H54 (cell line): ENCODE results near the gene KPNB1.

Source experiments
- DNase-seq: peaks from one replicate; pipeline ENCODE4 v3.0.0; 2011; ENCODE audit warnings: low spot score, mixed read lengths; ENCODE audit not compliant: insufficient read length
- FAIRE-seq: peaks from 3 replicates; lab custom pipeline; 2011; peaks lifted over from hg19 to GRCh38; lab: Jason Lieb, UNC
- POLR2A ChIP-seq: IDR thresholded peaks from 2 replicates; pipeline ENCODE4 v1.6.1; 2011; ENCODE audit warnings: low read depth, mild to moderate bottlenecking, low read length

The KPNB1 gene

DNA sequence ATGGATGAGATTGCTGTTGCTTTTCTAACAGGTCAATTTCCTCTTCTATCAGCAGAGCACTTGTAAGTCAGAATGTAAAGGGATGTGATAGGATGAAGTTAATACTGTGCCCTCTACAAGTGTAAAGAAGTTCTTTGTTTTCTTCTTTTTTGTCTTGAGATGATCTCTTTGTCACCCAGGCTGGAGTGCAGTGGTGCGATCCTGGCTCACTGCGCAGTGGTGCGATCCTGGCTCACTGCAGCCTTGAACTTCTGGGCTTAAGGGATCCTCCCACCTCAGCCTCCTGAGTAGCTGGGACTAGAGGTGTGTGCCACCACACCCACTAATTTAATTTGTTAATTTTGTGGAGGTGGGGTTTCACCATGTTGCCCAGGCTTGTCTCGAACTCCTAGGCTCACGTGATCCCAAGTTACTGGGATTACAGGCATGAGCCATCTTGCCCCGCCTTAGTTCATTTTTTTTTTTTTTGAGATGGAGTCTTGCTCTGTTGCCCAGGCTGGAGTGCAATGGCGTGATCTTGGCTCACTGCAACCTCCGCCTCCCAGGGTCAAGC is 21.6 kb upstream of the KPNB1 start:
- no peak for TF ChIP-seq POLR2A
- DNase-seq (no peak), FAIRE-seq (no peak)

DNA sequence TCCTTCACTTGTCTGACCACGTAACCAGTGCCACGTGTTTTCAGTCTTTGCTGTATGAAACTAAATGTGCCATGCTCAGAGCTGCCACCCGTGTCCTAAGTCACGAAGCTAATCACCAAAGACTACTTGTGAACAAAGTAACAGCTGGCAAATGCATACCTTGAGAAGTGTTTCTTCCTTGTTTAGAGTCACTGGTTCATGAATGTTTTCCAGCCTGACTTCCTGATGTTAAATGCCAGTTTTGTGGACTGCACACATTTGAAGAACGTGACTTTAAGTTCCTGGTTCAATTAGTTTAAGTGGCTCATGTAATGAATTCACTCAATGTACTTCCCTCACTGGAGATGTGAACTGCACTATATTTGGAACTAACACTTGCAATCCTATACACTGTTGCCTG is 19.9 kb upstream of the KPNB1 start:
- DNase-seq = no peak
- no peak for TF ChIP-seq POLR2A
- FAIRE-seq = no peak

DNA sequence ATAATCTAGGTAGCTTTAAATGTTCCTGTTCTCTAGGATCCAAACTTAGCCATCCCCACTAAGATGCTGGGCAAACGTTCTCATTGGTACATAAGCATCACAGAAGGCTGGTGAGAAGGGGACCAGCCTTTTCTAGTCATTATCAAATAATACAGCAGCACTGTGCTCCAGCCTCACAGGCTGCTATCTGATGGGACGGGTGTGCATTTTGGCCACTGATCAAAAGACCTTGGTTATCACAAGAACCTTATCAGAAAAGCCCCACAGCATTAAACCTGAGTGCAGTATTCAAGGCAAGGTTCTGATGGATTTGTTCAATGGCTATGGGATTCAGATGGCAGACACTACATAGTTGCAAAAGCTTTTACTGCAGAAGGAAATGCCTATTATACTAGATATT is 19.1 kb upstream of the KPNB1 start:
- DNase-seq (no peak), FAIRE-seq (no peak)
- no peak for TF ChIP-seq POLR2A

DNA sequence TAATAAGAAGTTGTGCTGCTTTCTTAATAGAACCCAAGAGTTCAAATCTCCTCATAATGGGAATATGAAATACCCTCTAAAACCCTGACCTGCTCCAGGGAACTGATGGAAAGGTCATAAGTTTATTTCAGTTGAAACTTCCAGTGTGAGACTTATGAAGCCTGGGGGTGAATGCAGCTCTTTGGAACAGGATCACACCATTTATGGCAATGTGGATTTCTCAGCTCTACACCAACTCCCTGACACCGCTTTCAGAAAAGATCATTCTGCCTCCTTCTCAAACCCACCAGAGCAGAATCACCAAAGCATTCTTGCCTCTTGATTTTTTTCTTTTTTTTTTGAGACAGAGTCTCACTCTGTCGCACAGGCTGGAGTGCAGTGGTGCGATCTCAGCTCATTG is 16.7 kb upstream of the KPNB1 start:
- FAIRE-seq = no peak
- no peak for TF ChIP-seq POLR2A
- DNase-seq = no peak

DNA sequence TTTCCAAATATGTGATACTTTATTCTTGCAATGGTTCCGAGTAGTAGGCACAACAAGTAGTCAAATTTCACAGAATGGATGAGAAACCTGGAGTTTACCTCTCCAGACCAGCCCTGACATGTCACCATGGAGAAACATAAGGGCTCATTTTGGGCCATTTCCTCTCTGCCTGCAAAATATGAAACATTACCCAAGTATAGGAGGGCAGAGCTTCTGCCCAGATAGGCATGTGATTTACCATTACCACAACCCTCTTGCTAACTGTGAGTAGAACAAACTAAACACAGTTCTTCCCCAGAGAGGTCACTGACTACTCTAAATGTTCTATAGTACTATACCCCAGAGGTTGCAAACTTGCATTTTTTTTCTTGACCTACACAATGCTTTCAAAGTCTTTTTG is 15.7 kb upstream of the KPNB1 start:
- DNase-seq (no peak), FAIRE-seq (no peak)
- no peak for TF ChIP-seq POLR2A

DNA sequence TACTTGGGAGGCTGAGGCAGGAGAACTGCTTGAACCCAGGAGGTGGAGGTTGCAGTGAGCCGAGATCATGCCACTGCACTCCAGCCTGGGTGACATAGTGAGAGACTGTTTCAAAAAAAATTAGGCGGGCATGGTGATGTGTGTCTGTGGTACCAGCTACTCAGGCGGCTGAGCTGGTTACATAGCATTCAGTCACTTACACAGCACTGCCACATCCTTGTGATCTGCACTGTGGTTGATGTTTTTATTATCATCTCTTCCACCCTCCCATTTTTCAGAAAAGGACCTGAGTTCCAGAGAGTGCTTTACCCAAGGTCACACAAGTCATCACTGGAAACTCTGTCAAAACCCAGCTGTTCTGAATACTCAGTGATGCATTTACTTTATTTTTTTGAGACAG is 14.8 kb upstream of the KPNB1 start:
- DNase-seq = no peak
- TF ChIP-seq POLR2A = no peak
- no peak for FAIRE-seq

DNA sequence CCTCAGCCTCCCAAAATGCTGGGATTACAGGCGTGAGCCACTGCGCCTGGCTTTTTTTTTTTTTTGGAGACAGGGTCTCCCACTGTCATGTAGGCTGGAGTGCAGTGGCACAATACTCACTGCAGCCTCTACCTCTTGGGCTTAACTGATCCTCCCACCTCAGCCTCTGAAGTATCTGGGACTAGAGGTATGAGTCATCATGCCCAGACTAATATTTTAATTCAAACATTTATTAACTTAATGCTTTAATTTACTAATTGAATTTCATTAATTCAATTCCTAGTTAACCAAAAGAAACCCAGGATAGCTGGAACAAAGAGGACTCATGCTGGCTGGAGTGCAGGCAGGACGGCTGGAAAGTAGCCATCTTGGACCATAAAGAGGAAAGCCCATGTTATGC is 14.0 kb upstream of the KPNB1 start:
- no peak for DNase-seq
- no peak for FAIRE-seq
- no peak for TF ChIP-seq POLR2A

DNA sequence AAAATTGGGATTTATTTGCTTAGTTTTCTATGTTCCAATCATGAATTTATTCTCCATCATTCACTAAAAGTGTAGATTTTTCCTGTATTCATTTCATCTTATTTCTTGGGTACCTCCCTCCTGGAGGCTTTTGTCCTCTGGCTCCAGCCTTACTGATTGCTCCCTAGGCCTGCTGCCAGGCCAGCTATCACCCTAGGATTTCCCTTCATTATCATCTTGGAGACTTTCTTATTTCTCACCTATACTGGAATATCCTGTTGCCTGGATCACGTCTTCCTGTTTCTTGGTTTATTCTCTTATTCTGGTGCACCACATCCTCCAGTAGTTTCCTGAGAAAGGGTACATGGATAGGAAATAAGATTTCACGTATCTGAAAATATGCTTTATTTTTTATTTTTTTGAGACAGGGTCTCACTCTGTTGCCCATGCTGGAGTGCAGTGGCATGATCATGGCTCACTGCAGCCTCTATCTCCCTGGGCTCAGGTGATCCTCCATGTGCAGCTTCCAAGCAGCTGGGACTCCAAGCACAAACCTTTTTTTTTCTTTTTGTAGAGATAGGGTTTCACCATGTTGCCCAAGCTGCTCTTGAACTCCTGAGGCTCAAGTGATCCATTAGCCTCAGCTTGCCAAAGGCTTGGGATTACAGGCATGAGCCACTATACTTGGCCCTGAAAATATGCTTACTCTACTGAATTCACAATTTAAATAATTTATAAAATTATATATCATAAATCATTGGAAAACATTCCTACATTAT is 13.3 kb upstream of the KPNB1 start:
- no peak for TF ChIP-seq POLR2A
- no peak for DNase-seq
- FAIRE-seq = no peak

DNA sequence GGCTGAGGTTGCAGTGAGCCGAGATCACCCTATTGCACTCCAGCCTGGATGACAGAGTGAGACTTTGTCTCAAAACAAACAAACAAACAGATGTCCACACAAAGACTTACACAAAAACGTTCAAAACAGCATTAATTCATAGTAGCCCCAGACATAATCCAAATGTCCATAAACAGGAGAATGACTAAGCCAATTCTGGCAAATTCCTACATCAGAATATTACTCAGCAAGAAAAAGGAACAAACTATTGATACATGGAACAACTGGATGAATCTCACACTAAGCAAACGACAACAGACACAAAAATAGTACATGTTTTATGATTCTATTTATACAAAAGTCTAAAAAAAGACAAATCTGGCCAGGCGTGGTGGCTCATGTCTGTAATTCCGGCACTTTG is 10.8 kb upstream of the KPNB1 start:
- no peak for TF ChIP-seq POLR2A
- no peak for FAIRE-seq

DNA sequence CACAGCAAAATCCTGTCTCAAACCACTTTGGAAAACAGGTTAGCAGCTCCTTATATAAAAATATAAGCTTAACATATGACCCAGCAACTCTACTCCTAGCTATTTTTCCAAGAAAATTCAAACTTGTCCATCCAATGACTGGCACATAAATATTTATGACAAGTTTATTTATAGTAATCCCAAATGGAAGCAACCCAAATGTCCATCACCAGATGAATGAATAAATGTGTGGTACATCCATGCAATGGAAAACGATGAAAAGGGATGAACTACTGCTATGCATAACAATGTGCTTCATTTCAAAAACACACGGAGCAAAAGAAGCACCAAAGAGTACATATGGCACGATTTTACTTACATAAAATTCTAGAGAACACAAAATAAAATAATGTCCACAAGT is 9.6 kb upstream of the KPNB1 start:
- FAIRE-seq (no peak), DNase-seq (no peak)
- TF ChIP-seq POLR2A = no peak

More for the DNA sequence above, 10.8 kb upstream of the KPNB1 start:
- no peak for DNase-seq

DNA sequence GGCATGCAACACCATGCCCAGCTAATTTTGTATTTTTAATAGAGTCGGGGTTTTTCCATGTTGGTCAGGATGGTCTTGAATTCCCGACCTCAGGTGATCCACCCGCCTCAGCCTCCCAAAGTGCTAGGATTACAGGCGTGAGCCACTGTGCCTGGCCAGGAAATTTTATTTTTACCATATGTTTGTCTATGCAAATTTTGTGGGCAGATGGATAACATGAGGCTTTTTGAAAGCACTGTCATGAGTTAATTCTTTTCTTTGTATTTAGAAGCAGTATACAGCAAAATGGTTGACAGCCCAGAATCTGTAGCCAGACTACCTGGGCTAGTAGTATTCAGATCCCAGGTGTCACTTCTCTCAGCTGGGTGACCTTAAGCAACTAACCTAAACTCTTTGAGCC is 8.5 kb upstream of the KPNB1 start:
- DNase-seq (no peak), FAIRE-seq (no peak)
- TF ChIP-seq POLR2A = no peak

DNA sequence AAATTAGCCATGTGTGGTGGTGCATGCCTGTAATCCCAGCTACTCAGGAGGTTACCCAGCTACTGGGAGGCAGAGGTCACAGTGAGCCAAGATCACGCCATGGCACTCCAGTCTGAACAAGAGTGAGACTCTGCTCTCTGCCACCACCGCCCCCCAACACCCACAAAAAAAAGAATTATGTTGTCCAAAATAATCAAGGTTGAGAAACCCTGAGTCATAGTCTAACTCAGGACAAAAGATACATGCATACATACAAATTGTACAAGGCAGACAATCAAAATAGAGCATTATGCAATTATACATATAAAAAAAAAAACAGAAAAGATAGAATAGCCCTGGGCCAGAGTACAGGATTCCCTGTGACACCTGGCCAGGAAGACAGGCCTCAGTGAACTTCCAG is 6.6 kb upstream of the KPNB1 start:
- no peak for TF ChIP-seq POLR2A
- no peak for FAIRE-seq

DNA sequence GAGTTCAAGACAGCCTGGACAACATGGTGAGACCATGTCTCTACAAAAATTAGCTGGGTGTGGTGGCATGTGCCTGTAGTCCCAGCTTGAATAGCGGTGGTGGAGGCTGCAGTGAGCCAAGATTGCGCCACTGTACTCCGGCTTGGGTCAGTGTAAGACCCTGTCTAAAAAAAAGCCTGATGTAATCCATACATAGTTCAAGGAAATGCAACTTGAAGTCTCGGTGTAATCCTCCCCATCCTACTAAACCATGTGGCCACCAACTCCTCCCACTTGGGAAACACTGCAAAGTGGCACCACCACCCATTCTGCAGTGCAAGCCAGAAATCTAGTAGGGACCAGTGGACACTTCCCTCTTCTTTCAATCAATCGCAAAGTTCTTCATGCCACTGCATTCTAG is 5.4 kb upstream of the KPNB1 start:
- FAIRE-seq (no peak), DNase-seq (no peak)
- TF ChIP-seq POLR2A = no peak

More for the DNA sequence above, 6.6 kb upstream of the KPNB1 start:
- DNase-seq = no peak

DNA sequence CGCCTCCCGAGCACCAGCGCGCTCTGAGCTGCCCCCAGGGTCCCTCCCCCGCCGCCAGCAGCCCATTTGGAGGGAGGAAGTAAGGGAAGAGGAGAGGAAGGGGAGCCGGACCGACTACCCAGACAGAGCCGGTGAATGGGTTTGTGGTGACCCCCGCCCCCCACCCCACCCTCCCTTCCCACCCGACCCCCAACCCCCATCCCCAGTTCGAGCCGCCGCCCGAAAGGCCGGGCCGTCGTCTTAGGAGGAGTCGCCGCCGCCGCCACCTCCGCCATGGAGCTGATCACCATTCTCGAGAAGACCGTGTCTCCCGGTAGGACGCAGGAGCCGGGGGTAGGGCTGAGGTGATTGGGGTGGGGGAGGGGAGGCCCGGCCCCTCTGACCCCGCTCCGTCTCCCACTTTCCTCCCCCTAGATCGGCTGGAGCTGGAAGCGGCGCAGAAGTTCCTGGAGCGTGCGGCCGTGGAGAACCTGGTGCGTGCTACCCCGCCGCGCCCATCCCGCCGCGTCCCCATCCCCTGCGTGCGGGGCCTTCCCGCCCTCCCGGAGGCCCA is 329 bp downstream of the KPNB1 start:
- DNase-seq (no peak), FAIRE-seq (no peak)
- TF ChIP-seq POLR2A = peak; percentile 48
